Fibroblast of peridontal ligament (primary cell): Measurements from ENCODE around the gene PRAC2.
A peak's percentile ranks its signal among the peaks of the same experiment; 100 is the strongest.

Experiments used
- DNase-seq: peaks from one replicate; pipeline ENCODE4 v3.0.0-alpha.2; 2010; ENCODE audit errors: extremely low read depth

Gene PRAC2

DNA sequence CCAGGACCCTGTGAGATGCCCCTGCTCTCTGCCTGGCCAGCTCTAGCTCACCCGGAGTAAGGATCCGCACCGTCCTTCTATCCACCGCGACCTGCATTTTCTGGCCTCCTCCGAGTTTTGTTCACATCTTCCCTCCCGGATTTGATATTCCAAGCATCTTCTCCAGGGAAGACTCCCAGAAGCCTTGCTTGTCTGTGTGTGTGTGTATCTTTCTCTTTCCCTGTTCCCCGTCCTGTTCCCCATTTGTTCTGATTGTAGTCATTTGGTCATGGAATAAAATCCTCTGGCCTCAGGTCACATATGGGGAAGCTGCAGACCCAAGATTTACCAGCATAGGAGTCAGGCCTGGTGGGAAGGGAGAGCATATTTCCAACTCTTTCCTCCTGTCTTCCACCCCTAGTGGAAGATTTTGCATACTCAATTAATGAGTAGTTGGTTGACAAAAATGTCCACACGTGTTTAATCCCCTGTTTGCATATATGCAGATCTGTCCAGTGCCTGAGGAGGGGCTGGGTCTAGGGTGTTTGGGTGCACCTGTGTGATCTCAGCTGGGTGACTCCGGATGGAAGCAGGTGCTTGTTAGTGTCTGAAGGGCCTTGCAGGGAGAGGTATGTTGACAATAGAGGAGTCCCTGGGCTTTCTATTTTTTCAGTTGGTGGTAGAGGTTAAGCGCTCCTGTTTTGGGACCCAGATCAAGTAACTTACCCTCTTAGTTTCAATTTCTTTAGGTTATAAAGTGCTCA lies 2.5 kb upstream of the PRAC2 start:
- DNase-seq = no peak

DNA sequence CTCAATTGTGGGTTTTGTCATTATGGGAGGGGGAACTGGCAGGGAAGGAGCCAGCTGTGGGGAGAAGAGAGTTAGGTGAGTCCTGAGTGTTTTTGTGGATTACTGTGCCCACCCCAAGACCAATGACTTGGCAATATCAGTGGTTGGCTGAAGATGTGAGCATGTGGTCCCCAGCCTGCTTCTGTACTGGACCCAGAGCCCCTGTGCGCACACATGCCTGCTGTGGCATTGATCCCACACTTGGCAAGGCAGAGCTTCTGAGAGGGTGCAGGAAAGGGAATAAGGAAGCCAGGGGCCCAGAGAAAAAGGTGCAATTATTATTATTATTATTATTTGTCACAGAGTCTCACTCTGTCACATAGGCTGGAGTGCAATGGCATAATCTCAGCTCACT lies 2.0 kb upstream of the PRAC2 start:
- no peak for DNase-seq

DNA sequence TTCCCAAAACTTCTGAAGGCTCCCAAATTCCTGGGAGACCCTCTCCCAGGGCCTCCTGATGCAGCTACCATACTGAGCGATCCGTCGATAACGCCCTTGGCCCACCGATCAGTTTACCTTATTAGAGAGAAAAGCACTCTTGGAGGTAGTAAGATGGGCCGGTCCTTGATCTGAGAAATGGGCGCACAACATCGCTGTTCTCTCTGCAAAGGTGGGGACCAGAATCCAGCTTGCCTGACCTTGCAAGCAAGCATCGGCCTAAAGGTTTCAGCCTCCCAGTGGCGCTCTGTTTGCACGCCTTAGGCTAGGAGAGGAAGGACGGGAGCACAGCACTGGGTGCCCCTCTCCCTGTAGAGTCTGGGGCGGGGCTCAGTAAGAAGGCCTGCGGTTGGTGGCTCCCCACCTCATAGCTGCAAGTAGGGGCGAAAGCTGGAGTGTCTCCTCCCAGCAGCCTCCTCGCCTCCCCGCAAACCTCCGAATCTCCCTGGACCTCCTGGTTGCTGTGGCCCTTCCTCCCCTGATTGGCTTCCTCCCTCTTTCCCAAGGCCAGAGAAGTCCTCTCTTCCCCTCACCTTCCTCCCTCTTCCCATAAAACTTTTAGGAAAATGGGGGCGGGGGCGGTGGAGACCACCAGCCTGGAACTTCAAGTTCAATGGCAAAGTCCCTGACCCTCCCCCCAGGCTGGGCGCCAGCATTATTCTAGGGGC lies 631 bp upstream of the PRAC2 start, which contains the start of gene PRAC1:
PRAC1 (minus strand) TSS at position 318 of the 707 bp plus-strand sequence; CDS start at position 192, 126 bp downstream.
- no peak for DNase-seq

DNA sequence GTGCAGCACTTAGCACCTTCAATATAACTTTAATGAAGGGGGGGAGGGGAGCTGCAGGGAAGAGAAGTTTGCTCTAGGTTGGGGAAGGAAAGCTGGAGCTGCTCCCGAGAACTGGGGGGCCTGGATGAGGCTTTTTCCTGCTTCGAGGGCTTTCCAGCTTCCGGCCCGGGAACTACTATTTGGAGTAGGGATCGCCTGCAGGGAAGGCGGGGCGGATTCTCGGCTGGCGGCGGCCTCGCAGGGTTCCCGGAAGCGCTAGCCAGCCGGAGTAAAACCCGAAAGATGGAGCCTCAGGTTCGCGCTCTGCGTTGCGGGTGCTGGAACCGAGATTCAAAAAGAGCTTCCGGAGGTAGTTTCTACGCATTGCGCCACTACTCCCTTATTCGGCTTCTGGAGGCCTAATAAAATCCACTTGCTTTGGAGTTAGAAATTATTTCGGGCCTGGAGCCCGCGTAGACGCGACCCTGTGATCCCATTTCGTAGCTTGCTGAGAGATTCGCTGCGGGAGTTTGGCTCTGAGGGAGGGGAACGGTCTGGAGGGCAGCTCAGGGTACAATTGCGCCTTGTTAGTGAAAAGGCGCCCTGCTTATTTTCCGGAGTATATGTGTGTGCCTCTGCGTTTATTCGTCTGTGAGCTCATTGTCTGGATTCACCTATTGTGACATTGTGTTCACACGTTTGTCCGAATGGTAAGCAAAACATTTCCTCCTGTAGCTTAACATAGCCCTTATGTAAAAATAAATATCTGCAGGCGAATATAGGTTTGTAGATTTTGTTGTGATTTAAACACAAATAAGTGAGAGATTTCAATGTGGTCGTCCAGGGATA lies 652 bp downstream of the PRAC2 start:
- no peak for DNase-seq

DNA sequence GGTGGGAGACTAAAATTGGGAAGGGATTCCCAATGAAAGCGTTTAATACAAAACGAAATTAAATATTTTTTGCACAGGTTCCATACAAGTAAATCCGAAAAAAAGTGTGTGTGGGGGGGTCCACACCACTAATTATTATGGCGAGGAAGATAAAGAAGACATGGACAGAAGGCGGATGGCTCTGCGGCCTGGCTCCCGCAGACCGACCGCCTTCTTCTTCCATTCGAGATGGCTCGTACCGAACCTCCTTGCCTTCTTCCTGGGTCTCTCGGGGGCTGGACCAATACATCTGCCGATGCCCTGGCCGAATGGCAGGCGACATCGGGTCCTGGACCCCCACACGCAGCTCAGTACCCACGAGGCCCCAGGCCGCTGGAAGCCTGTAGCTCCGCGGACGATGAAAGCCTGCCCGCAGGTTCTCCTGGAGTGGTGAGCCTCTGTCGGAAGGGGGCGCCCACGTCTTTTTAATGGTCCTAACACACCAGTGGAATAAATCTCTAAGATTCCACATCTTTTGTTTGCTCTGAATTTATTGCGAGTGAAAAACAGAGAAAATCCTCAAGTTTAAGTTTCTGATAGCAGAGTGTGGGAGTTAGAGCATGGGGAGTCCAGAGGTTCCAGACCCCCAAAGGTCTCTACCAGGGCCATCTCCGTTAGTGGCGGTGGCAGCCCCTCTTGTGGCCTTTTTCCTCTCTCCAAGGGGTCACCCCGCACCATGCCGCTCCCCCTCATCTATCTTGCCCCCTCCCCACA lies 1.4 kb downstream of the PRAC2 start:
- DNase-seq = peak; percentile 73

DNA sequence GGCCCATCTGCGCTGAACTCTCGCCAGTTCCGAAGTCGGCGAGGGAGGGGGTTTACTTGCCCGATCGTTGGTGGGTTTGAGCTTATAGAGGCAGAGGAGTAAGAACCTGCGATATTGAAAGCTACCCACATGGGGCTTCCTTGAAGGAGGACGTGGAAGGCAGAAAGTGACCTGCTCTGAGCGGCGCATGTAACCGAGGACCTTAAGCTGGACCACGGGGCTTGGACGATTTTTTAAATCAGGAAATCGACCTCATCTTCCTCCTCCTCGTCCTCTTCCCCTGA lies 2.0 kb downstream of the PRAC2 start:
- no peak for DNase-seq

DNA sequence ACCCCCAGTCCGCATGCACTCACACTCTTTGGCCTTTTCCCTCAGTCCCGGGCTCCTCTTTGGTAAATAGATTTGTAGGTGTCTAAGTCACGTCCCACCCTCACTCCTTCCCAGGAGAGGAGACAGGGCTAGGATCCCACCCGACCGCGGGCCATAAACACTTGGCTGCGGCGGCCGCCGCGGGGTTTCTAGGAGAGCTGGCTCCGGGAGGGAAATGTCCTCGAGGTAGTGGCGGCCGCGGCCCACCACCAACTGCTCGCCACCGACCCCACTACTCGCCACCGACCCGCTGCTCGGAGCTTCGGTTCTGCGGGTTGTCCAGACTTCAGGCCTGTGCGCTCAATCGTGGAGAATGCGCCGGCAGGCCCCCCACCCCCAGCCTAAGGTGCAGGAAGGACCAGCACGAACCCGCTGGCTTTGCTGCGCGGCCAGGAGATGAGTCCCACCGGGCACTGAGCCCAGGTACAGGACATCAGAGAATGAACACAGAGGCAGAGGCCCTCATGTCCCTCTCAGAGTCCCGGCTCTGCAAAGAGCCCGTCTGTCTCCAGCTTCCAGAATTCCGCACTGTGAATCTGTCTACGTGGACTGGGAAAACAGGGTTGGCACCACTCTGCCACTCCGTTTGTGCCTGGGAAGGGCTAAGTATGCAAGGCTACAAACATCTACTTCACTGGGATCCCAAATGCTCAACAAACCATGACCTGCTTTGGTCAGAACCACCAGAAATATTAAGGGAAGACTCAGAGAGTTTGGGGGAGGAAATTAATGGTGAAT lies 2.5 kb downstream of the PRAC2 start:
- DNase-seq = no peak

DNA sequence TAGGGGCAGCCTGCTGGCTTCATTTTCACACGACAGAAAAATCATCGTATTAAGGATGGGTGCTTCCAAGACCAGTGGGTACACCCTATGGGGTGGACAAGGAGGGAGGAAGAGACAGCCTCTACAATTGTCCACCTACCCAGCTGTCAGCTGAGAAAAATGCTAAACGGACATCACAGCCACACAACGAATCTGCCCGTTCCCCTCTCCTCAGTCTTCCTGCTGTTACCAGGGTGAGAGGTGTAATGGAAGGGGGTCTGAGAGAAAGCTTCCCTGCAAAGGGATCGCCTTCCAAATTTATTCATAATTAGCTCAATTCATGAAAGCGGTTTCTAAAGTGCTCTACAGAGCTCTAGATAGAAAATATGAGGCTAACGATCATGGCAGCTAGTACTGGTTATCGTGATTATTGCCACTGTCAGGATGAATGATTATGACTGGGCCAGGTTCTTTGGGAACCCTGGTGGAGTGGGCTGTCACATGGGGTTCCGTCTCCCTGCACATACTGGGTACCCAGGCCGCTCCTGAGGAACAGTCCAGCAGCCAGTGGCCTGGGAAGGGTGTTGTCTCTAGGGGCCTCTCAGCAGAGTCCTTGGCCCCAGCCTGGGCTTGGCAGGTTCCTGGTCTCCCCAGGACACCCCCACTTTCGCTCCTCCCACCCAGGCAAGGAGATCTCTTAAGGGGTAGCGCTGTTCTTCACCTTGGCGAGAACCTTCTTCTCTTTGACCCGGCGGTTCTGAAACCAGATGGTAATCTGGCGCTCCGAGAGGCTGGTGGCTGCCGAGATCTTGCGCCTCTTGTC lies 3.3 kb downstream of the PRAC2 start:
- no peak for DNase-seq

DNA sequence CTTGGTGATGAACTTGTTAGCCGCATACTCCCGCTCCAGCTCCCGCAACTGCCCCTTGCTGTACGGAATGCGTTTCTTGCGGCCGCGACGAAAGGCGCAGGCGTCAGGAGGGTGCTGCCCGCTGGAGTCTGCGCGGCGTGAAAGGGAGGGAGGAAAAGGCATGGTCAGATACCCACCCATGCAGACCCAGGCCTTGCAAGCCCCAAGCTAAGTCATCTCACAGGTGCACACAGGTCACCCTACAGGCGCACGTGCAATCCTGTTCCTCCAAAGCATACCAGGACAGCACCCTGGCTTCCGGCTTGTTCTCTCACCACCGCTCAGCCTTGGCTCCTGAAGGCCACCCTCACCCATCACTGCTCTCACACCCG lies 3.9 kb downstream of the PRAC2 start:
- DNase-seq = no peak

DNA sequence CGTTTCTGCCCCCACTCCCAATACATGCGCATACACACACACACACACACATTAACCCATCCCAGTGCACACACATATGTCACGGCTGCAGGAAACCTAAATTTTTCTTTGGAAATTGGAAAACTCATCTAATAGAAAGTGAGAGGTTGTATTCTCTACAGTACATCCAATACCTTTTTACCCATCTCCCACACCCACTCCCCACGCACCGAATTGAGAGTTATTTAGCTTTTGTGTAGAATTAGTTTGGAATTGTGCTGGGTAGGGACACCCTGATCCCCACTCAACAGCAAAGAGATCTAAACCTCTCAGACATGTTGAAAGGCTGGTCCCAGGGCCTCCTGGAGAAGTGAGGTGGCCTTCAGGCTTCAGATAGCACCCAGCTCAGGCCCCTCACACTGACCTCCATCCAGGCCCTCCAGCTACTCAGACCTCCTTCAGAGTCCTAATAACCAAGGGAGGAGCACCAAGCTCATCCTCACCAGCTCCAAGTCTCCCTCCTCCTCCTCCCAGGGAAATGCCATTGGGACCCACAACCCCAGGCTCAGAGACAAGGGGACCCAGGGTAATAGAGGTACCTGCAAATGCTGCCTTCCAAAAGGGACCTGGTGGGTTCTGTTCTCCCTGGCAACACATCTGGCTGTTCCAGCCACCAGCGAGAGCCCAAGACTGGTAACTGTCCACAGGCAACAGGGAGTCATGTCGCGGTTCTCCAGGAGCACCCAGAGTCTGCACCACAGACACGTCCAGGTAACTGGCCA lies 4.6 kb downstream of the PRAC2 start:
- DNase-seq = no peak

DNA sequence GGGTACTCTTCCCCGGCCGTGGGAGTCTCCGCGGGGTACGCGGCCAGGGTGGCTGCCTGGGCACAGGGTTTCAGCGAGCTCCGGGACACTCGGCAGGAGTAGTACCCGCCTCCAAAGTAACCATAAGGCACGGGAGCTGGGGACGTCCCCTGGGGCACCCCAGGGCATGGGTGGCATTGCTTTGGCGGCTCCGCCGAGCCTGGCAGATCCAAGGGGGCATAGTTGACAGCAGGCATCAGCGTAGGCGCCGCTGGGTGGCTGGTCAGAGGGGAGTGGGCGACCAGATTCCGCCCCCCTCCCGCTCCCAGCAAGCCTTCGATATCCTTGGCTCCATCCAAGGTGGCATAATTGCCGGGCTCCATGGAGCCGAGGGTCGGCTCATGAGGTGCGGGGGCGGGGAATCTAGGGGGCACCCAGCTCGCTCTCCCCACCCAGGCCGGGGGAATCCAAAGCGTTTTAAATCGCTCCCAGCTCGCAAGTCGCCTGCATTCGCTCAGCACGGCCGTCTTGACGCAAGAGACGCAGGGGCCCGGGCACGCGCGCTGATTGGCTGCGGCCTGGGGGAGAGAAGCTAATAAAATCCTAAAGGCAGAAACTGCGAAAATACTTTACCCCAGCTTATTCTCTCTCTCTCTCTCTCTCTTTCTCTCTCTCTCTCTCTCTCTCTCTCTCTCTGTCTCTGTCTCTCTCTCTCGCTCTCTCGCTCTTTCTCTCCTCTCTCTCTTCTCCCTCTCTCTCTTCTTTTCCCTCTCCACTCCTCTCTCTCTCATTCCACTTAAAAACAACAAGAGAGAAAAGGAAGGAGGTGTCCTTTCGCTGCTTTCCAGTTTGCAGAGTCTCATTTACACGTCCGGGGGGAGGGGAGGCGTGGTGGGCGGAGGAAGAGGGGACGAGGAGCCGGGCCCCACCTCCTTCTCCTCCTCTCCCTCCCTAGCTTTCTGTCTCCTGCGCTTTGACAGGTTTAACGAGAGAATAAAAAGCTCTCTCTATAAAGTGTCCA lies 5.5 kb downstream of the PRAC2 start, which contains the start of gene HOXB13:
HOXB13 (minus strand) TSS at position 519 of the 1,000 bp plus-strand sequence; CDS start at position 362, 157 bp downstream.
- DNase-seq = no peak

DNA sequence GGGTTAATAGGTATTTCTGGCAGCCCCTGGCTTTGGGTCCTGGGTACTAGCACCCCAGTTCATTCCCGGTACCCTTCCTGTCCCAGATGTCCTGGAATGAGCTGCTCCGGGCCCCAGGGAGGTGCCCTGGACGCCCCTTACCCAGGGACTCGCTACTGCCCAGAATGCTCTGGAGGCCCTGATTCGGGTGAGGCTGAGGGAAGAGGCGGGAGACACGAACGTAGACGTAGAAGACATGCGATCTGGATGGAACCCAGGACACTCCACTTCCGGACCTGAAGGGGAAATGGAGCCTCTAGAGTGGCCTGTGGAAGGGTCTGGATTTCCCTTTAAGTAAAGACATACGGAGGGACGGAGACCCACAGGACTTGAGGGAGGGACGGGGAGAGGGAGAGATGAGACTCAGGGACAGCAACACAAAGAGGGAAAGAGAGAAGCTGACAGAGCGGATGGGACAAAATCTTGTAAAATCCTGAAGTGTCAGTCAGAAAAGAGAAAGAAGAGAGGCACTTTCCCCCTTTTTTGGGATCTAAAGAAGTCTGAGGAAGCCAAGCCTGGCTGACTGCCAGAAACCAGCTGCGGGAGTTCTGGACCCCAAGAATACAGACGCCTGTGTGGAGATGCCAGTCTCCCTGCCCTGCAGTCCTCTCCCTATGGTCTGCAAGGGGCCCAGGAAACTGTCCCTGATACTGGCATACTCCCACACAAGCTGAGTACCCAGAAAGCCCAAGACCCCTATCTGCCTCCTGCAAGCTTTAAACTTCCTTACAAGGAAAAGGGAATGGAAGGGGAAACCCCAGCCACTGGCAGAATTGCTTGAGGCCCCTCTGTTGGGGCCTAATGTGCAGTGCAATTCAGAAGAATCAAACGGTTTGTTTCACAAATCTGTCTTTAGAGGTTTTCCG lies 6.6 kb downstream of the PRAC2 start:
- DNase-seq = no peak

DNA sequence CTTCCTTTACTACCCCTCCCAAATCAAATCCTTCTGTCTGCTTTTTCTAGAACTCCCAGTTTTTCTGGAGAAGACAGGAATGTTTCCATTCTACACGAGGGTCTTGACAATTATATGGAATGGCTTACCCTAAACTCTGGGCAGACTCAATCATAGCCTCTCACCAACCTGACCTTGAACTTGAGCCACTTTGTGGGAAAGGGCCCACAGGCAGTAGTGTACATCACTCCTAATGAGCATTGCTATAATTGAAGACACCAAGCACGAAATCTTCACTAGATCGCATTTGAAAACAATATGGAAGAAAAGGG lies 7.2 kb downstream of the PRAC2 start:
- no peak for DNase-seq

DNA sequence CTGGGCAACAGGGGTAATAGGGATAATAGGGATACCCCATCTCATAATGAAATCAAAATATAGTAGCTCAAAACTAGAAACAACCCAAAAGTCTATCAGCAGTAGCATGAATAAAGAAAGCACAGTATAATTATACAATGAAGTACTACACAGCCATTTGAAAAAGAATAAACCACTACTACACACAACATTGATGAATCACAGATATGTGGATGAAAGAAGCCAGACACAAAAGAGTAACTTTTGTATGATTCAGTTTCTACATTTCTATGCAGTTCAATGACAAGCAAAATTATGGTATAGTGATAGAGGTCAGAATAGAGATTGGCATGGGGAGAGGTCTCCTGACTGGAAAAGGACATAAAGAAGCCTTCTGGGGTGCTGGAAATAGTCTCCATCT lies 8.4 kb downstream of the PRAC2 start:
- DNase-seq = no peak

DNA sequence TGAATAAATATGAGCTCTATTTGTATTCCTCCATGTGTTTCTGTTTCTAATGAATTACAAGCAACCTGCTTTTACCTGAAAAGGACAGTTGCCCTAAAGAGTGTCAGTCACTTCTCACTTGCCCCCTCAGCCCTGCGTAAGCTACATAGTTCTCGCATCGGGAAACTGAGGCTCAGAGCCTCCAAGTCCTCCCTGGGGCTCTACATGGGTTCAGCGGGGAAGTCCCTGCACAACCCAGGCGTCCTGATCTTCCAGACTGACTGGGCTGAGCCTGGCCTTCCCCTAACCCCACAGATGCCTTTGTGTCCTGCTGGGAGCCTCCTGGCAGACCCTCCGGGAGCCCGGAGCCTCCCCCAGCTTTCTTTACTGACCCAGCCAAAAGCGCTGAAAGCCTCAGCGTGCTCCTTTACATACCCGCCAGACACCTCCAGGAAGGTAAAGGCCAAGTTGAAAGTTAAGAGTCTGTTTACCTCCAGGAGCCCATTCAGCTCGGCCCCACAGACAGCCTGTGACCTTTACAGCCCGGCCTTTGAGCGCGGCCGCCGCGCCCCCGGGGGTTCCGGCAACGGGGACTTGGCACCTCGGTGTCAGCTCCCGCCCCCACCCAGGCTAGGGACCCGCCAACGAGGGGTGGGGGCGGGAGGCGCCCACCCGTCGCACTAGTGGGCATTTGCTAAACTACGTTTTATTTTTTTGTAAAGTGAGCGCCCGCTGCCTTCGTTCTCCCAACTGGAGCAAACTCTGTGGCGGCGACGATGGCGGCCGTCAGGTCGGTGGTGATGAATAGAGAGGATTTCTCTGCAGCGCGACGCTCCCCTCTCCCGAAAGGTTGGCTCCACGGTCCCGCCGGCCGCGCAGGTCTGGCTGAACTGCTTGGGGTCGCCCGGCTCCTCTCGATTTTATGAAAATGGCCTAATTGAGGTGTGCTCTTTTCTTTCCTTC lies 10.0 kb downstream of the PRAC2 start:
- no peak for DNase-seq

DNA sequence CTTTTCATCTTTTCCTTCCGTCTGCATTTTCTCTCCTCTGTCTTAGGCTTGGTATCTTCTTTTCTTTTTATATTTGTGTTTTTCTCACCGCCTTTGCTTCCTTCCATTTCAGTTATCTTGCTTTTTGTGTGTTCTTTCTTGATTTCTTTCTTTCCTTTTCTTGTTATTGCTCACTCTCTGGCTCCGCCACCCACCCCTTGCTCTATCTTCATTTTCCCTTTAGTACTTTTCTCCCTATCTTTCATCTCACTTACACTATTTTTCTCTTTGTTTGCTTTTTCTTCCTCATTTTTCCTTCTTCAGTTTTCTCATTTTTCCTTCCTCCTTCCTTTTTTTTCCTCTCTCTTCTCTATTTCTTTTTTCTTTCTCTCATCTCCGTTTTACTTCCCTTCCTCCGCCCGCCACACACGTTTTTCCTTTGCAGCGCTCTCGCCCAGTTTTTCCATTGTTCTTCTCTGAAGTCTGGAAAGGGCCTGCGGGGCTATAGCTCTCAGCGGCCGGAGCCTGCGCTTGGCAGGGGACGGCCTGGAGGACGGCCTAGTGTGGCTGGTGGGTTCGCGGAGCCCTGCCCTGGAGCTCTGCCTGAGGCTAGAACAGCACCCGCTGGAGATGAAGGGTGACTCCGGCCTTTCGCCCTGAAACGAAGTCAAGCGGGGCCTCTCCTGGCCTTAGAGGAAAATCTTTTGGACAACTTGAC lies 10.8 kb downstream of the PRAC2 start:
- no peak for DNase-seq
